ENCODE results near the gene LPGAT1.
"Not testable (repeated sequence)": the region's sequence is repeated elsewhere in the genome, so short reads cannot be mapped to it uniquely, and the experiment has no call there.

The LPGAT1 gene

GRCh38 chr1:211735208-211736170, 95.1 kb downstream of the LPGAT1 start:
- DNase-seq (ENCODE audit: low read depth) = no peak

GRCh38 chr1:211734791-211735190, 95.8 kb downstream of the LPGAT1 start:
- DNase-seq (ENCODE audit: low read depth) = no peak

GRCh38 chr1:211734359-211734758, 96.2 kb downstream of the LPGAT1 start:
- DNase-seq (ENCODE audit: low read depth) = no peak

- DNase-seq (ENCODE audit: low read depth) = no peak
These were observed 98.1 kb downstream of the LPGAT1 start for GRCh38 chr1:211732293-211732980.

- DNase-seq (ENCODE audit: low read depth) = no peak
These were observed 98.9 kb downstream of the LPGAT1 start for GRCh38 chr1:211731456-211732292.

GRCh38 chr1:211730347-211730746, 100.2 kb downstream of the LPGAT1 start:
- DNase-seq (ENCODE audit: low read depth) = no peak

- no peak for DNase-seq (ENCODE audit: low read depth)
These were observed 101.3 kb downstream of the LPGAT1 start for GRCh38 chr1:211729238-211729637.

GRCh38 chr1:211726467-211726995, 104.0 kb downstream of the LPGAT1 start:
- DNase-seq (ENCODE audit: low read depth) = no peak

GRCh38 chr1:211724687-211725196, 105.8 kb downstream of the LPGAT1 start:
- no peak for DNase-seq (ENCODE audit: low read depth)

GRCh38 chr1:211723273-211723672, 107.3 kb downstream of the LPGAT1 start:
- DNase-seq (ENCODE audit: low read depth) = no peak

- no peak for DNase-seq (ENCODE audit: low read depth)
These were observed 108.0 kb downstream of the LPGAT1 start for GRCh38 chr1:211722277-211723175.

- not testable (repeated sequence) for DNase-seq (ENCODE audit: low read depth)
These were observed 114.0 kb downstream of the LPGAT1 start for GRCh38 chr1:211716555-211716954.

GRCh38 chr1:211715971-211716370, 114.6 kb downstream of the LPGAT1 start:
- no peak for DNase-seq (ENCODE audit: low read depth)

- DNase-seq (ENCODE audit: low read depth) = no peak
These were observed 116.4 kb downstream of the LPGAT1 start for GRCh38 chr1:211714154-211714553.

GRCh38 chr1:211713231-211713630, 117.3 kb downstream of the LPGAT1 start:
- no peak for DNase-seq (ENCODE audit: low read depth)

- DNase-seq (ENCODE audit: low read depth) = no peak
These were observed 119.3 kb downstream of the LPGAT1 start for GRCh38 chr1:211711315-211711705.

GRCh38 chr1:211710566-211711314, 119.8 kb downstream of the LPGAT1 start:
- no peak for DNase-seq (ENCODE audit: low read depth)

- DNase-seq (ENCODE audit: low read depth) = no peak
These were observed 121.6 kb downstream of the LPGAT1 start for GRCh38 chr1:211708926-211709325.

- no peak for DNase-seq (ENCODE audit: low read depth)
These were observed 122.6 kb downstream of the LPGAT1 start for GRCh38 chr1:211708006-211708405.

Data from stimulated activated CD8-positive, alpha-beta memory T cell treated with anti-CD3 and anti-CD28 coated beads, Interleukin-15, amount 100 ng/mL, for 1 hour (primary cell).